Activated CD4-positive, alpha-beta memory T cell treated with anti-CD3 and anti-CD28 coated beads, Interleukin-2, amount 10 ng/mL, durations not matched to agents 7 days and 5 days (primary cell): ENCODE results near the gene MYD88. TPM values are rescaled to one million over a fixed set of nuclear protein-coding genes. Genes with fewer than 3 reads are reported as not detected.

Source experiments
- CTCF ChIA-PET: fragments of 350-600 bp; sonication (Branson Sonifier 250); formaldehyde crosslinking; loops from one replicate; lab custom pipeline; 2021; ENCODE audit warnings: antibody characterized with exemption, inconsistent platforms; lab: Charles Lee
- POLR2A ChIA-PET: fragments of 350-600 bp; sonication (Branson Sonifier 250); formaldehyde crosslinking; loops from one replicate; lab custom pipeline; 2021; ENCODE audit warnings: antibody characterized with exemption; lab: Charles Lee
- DNase-seq: peaks from one replicate; pipeline ENCODE4 v3.0.0-alpha.2; 2020
- H3K27ac Mint-ChIP-seq: one replicate; pipeline ENCODE4 v1.8.0; 2021; ENCODE audit warnings: mild to moderate bottlenecking, mixed read lengths
- H3K27me3 Mint-ChIP-seq: one replicate; pipeline ENCODE4 v1.8.0; 2021; ENCODE audit warnings: mixed read lengths
- H3K36me3 Mint-ChIP-seq: one replicate; pipeline ENCODE4 v1.8.0; 2021; ENCODE audit warnings: low read depth, mixed read lengths
- H3K4me1 Mint-ChIP-seq: one replicate; pipeline ENCODE4 v1.8.0; 2021; ENCODE audit warnings: mixed read lengths
- H3K4me3 Mint-ChIP-seq: one replicate; pipeline ENCODE4 v1.8.0; 2021; ENCODE audit warnings: mild to moderate bottlenecking, mixed read lengths
- H3K9me3 Mint-ChIP-seq: one replicate; pipeline ENCODE4 v1.8.0; 2021; ENCODE audit warnings: mixed read lengths
- total RNA-seq, 2 experiments: library from RNA; stranded (reverse); gene quantifications; one replicate each; pipeline ENCODE4 v1.2.3, GENCODE V29; 2021

The MYD88 gene
- total RNA-seq, 2 experiments from 2014 or later, result 87.9 to 91.3 TPM

DNA sequence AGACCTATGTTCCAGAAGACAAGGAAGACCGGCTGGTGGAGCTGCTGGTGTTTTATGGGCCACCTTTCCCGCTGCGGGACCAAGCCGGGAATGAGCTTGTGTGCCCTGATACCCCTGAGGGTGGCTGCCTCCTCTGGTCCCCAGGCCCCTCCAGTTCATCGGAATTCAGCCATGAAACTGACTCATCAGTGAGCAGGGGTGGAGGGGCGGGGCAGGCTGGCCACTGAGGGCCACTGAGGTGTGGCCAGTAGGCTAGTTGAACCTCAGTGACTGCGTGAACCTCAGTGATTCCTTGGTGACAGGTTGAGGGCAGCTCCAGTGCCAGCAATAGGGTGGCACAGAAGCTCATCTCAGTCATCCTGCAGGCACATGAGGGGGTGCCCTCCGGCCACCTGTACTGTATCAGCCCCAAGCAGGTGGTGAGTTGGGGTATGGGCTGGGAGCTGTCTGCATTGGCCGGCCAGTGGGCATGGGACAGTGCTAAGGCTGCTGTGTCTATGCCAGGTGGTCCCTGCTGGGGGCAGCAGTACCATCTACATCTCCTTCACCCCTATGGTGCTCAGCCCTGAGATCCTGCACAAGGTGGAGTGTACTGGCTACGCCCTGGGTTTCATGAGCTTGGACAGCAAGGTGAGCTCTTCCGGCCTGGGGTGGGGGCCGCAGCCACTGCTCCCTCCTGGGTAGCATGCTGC lies 21.8 kb upstream of the MYD88 start:
- no peak overlapping the region for H3K27ac Mint-ChIP-seq
- POLR2A ChIA-PET, result interaction anchor here (0.6 to 2.2 kb wide), 3 partner anchors 9 to 50 kb away, joined by 3 to 9 read pairs (median 4); partner anchors contain the start of gene ACAA1
- no peaks in the 10 kb centered on the region for H3K9me3 Mint-ChIP-seq
- H3K27me3 Mint-ChIP-seq, result no peaks in the 10 kb centered on the region
- CTCF ChIA-PET, result interaction anchor here (0.8 to 4.6 kb wide), 12 partner anchors 10 to 371 kb away, joined by 3 to 29 read pairs (median 4); partner anchors contain the start of gene XYLB
- peaks cover 17% of the 10 kb centered on the region for H3K36me3 Mint-ChIP-seq
- no peak overlapping the region for H3K4me3 Mint-ChIP-seq
- H3K4me1 Mint-ChIP-seq, result peaks cover 3% of the 10 kb centered on the region
- DNase-seq, result no peak

DNA sequence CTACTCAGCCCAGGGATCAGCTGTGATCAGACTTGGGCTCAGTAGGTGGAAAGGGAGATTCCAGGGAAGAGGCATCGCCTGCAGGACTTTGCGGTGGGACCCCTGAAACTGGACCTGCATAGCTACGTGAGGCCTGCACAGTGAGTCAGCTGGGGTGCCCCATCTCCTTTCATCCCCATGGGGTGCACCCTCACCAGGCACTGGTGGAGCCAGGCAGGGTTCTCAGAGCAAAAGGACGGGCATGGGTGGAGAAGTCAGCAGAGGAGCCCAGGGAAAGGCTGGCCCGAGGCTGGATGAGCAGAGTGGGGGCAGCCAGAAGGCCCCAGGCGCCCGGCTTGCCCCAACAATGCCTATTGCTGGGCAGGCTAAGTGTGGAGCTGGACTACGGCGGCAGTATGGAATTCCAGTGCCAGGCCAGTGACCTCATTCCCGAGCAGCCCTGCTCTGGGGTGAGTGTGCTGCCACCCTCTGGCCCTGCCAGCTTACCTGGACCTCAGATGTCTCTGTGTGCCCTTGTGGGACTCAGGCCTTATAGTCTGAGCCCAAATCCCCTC lies 21.2 kb upstream of the MYD88 start:
- H3K27ac Mint-ChIP-seq, result no peak overlapping the region
- peaks cover 20% of the 10 kb centered on the region for H3K36me3 Mint-ChIP-seq
- no peak overlapping the region for H3K4me3 Mint-ChIP-seq
- ChIA-PET CTCF (interaction anchor here (0.7 to 4.6 kb wide), 13 partner anchors 10 to 370 kb away, joined by 3 to 29 read pairs (median 4); partner anchors contain the start of gene XYLB), POLR2A (interaction anchor here (0.6 to 2.2 kb wide), 3 partner anchors 9 to 55 kb away, joined by 3 to 9 read pairs (median 3); partner anchors contain the start of gene ACAA1)
- DNase-seq, result no peak
- H3K4me1 Mint-ChIP-seq, result peaks cover 3% of the 10 kb centered on the region
- no peaks in the 10 kb centered on the region for H3K9me3 Mint-ChIP-seq
- no peaks in the 10 kb centered on the region for H3K27me3 Mint-ChIP-seq

DNA sequence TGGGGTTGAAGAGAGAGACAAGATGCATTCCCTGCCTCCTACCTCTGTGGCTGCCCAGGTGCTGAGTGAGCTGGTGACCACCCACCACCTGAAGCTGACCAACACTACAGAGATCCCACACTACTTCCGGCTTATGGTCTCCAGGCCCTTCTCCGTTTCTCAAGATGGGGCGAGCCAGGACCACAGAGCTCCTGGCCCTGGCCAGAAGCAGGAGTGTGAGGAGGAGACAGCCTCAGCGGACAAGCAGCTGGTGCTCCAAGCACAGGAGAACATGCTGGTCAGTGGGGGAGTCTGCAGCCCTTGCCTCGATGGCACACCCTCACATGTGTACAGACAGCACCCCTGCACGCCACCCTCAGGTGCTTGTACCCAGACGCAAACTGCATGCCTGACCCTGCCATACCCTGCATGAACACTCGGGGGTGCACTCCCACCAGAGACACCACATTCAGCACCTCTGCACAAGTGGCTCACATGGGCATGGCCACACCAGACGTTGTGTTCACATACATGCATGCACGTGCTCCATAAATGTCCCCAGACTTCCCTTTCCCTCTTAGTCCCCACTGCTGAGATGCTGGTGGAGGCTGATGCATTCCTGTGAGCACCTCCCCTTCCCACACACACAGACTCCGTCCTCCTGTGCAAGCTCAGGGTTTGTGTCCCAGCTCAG lies 20.6 kb upstream of the MYD88 start:
- Mint-ChIP-seq H3K4me1 (peaks cover 3% of the 10 kb centered on the region), H3K9me3 (no peaks in the 10 kb centered on the region), H3K36me3 (peaks cover 27% of the 10 kb centered on the region), H3K27me3 (no peaks in the 10 kb centered on the region), H3K4me3 (no peak overlapping the region), H3K27ac (no peak overlapping the region)
- CTCF ChIA-PET, result interaction anchor here (0.7 to 4.6 kb wide), 12 partner anchors 11 to 362 kb away, joined by 3 to 29 read pairs (median 4); partner anchors contain the start of genes OXSR1 and XYLB
- DNase-seq, result peak; percentile 81
- POLR2A ChIA-PET, result interaction anchor here (0.6 to 2.2 kb wide), 3 partner anchors 19 to 54 kb away, joined by 3 to 9 read pairs (median 3); partner anchors contain the start of genes ACAA1 and OXSR1

DNA sequence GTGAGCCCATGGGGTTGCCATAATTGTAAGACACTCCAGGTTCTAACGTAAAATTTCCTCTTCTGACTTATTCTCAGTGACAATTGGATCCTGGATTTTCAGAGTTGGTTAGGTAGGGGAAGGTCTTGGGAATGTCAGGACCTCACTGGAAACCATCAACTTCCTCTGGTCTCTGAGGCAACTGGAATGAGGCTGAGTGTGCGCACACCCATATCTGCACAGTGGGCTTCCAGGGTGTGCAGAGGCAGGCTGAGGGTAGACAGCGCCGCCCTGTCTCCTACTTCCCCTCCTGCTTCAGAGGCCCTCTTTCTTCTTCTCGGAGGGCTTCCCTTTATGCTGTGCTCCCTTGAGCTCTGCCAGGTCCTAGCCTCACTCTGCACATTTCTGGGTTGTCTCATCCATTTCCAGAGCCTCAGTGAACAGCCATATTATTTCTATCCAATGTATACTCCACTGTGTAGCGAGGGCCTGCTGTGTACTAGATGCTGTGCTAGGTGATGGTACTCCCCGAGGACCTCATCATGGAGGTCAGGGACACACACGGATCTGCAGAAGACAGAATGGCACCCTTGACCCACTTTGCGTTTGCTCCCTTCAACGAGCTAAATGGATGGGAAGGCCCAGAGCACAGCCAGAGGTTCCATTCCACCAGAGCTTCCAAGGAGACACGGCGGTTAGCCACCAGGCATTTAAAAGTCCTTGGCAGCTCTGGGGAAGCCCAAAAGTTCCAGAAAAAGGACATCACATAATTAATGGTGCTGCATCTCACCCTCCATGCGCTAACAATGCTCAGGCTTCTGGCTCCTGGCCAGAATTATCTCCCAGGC lies 19.8 kb upstream of the MYD88 start:
- DNase-seq, result no peak
- no peak overlapping the region for H3K4me3 Mint-ChIP-seq
- H3K9me3 Mint-ChIP-seq, result no peaks in the 10 kb centered on the region
- no peaks in the 10 kb centered on the region for H3K27me3 Mint-ChIP-seq
- H3K36me3 Mint-ChIP-seq, result peaks cover 32% of the 10 kb centered on the region
- peak overlapping the region; percentile 35 for H3K27ac Mint-ChIP-seq
- H3K4me1 Mint-ChIP-seq, result peaks cover 3% of the 10 kb centered on the region
- ChIA-PET POLR2A (interaction anchor here (0.6 to 2.8 kb wide), 3 partner anchors 18 to 47 kb away, joined by 3 to 13 read pairs (median 9); partner anchors contain the start of genes ACAA1, MYD88 and OXSR1), CTCF (interaction anchor here (0.8 to 4.6 kb wide), 11 partner anchors 12 to 361 kb away, joined by 3 to 29 read pairs (median 4); partner anchors contain the start of genes OXSR1 and XYLB)

DNA sequence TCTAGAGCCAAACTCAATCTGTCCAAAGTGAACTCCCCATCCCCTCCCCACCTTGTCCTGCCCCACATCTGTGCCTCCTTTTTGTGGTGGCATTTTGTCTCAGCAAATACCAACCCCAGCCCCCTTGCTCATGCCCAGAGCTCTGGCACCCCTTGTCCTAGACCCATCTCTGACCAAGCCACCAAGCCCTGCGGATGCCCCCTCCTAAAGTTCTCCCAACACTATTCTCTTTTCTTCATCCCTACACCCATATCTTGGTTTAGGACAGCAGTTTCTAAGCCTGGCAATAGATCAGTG lies 19.3 kb upstream of the MYD88 start:
- no peaks in the 10 kb centered on the region for H3K9me3 Mint-ChIP-seq
- H3K4me1 Mint-ChIP-seq, result peaks cover 3% of the 10 kb centered on the region
- peaks cover 33% of the 10 kb centered on the region for H3K36me3 Mint-ChIP-seq
- ChIA-PET POLR2A (interaction anchor here (1.9 to 2.8 kb wide), 2 partner anchors 18 to 45 kb away, joined by 5 to 13 read pairs; partner anchors contain the start of genes ACAA1 and MYD88), CTCF (interaction anchor here (0.8 to 4.6 kb wide), 7 partner anchors 21 to 360 kb away, joined by 3 to 29 read pairs (median 4); partner anchors contain the start of genes OXSR1 and XYLB)
- H3K27me3 Mint-ChIP-seq, result no peaks in the 10 kb centered on the region
- no peak for DNase-seq
- H3K4me3 Mint-ChIP-seq, result no peak overlapping the region
- peak overlapping the region; percentile 35 for H3K27ac Mint-ChIP-seq

DNA sequence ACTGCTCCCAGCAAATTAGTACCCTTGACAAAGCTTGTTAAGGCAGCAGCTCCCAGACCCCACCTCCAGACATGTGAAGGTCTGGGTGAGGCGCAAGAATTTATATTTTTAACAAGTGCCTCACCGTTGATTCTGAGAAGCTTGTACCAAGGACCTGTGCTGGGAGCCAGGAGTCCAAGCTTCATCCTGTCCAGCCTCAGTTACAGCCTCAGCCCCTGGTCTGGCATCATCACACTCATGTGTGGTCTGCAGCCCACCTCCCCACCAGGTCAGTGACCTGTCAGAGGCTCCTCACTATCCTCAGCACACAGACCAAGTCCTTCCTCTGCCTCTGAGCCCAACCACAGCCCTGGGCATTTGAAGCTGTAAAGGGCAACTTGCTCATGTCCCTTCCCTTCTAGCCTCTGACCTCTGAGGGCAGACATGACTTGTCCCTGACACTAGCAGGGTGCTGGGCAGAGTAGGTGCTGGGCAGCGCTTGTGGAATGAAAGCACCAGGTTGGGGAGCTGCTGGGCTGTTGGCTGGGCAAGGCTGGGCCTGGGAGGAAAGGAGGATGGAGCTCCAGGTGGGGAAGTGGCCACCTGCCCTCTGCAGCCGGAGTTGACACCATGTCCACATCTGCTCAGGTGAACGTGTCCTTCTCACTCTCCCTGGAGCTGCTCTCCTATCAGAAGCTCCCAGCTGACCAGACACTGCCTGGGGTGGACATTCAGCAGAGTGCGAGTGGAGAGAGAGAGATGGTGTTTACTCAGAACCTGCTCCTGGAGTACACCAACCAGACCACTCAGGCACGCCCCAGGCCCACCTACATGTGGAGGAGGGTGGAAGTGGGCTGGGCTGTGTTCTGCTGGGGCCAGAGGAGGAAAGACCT lies 18.4 kb upstream of the MYD88 start:
- Mint-ChIP-seq H3K27ac (no peak overlapping the region), H3K36me3 (peaks cover 41% of the 10 kb centered on the region), H3K27me3 (no peaks in the 10 kb centered on the region), H3K4me1 (peaks cover 3% of the 10 kb centered on the region), H3K9me3 (no peaks in the 10 kb centered on the region), H3K4me3 (no peak overlapping the region)
- ChIA-PET CTCF (interaction anchor here (1.2 to 4.6 kb wide), 4 partner anchors 178 to 359 kb away, joined by 4 to 29 read pairs (median 20); partner anchors contain the start of gene XYLB), POLR2A (interaction anchor here (0.7 to 2.8 kb wide), 3 partner anchors 18 to 45 kb away, joined by 3 to 13 read pairs (median 5); partner anchors contain the start of genes ACAA1 and MYD88)
- DNase-seq, result no peak

DNA sequence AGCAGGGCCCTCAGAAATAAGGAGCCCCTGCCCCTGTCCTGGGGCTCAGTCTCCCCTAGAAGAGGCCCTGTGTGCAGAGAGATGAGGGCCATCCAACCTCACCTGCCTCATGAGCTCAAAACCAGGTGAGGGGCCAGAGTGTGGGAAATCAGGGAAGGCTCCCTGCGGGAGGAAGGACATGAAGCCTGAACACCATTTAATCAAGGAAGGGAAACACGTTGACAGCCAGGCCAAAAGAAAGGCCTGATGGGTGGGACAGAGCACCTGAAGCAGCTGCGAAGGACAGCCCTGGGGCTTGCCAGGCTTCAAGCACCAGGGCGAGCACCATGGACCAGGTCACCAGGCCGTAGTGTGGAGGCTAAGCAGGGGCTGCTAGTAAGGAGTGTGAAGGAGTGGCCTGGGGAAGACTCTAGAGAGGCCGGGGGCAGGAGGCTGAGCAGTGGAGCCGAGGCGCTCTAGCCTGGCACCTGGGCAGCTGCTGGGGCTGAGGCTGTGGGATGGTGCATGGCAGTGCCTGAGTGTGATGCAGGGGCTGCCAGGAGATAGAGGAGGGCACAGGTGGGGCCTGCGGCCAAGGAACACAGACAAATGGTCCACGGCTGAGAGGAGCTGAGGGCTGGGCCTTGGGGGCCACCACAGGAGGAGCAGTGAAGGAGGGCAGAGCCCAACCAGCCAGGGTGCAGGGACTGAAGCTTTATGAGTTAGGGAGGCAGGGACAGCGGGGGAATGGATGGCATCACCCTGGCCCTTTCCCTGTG lies 17.6 kb upstream of the MYD88 start:
- Mint-ChIP-seq H3K27ac (no peak overlapping the region), H3K9me3 (no peaks in the 10 kb centered on the region), H3K4me1 (peaks cover 3% of the 10 kb centered on the region), H3K36me3 (peaks cover 49% of the 10 kb centered on the region), H3K27me3 (no peaks in the 10 kb centered on the region), H3K4me3 (no peak overlapping the region)
- CTCF ChIA-PET, result interaction anchor here (0.7 to 4.2 kb wide), 2 partner anchors 50 to 225 kb away, joined by 3 to 29 read pairs; partner anchors contain the start of gene XYLB
- no peak for DNase-seq
- POLR2A ChIA-PET, result interaction anchor here (1.9 to 2.8 kb wide), 2 partner anchors 17 to 44 kb away, joined by 5 to 13 read pairs; partner anchors contain the start of genes ACAA1 and MYD88

DNA sequence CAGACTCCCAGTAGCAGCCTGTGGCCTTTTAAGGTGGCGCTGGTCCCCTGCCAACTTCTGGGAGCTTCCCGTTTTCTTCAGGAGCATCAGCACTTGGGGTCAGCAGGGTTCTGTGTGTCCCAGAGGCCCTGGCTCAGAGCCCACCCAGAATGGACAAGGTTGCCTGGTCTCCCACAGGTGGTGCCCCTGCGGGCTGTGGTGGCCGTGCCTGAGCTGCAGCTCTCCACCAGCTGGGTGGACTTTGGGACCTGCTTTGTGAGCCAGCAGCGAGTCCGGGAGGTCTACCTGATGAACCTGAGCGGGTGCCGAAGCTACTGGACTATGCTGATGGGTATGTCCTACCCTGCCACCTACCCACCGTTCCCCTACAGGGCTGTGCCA lies 17.0 kb upstream of the MYD88 start:
- DNase-seq, result no peak
- no peaks in the 10 kb centered on the region for H3K9me3 Mint-ChIP-seq
- no peak overlapping the region for H3K4me3 Mint-ChIP-seq
- H3K36me3 Mint-ChIP-seq, result peaks cover 53% of the 10 kb centered on the region
- ChIA-PET POLR2A (interaction anchor here (2.8 kb wide), 1 partner anchor 16 kb away, joined by 13 read pairs; the partner anchor contains the start of genes ACAA1 and MYD88), CTCF (interaction anchor here (0.7 kb wide), 1 partner anchor 49 kb away, joined by 3 read pairs; no protein-coding TSS in a partner anchor)
- no peaks in the 10 kb centered on the region for H3K27me3 Mint-ChIP-seq
- H3K27ac Mint-ChIP-seq, result no peak overlapping the region
- peaks cover 3% of the 10 kb centered on the region for H3K4me1 Mint-ChIP-seq

DNA sequence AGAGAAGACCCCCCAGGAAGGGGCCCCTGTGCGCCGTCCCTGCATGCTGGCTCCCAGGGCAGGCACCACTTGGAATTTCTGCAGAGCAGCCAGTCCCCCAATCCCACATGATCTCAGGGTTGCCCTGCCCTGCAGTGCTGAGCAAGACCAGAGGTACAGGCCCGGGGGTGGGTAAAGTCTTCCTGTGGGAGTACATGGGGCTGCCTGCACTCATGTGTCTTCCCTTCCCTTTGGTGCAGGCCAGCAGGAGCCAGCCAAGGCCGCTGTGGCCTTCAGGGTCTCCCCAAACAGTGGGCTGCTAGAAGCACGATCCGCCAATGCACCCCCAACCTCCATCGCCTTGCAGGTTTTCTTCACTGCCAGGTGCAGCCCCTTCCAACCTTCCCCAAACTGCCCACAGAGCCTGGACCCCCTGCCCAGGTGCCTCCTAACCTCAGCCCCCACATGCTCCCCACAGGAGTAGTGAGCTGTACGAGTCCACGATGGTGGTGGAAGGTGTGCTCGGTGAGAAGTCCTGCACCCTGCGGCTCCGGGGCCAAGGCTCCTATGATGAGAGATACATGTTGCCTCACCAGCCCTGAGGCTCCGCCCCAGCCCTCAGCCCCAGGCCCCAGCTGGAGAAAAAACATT lies 16.5 kb upstream of the MYD88 start:
- CTCF ChIA-PET, result no interaction called here
- POLR2A ChIA-PET, result no interaction called here
- no peak overlapping the region for H3K27ac Mint-ChIP-seq
- peaks cover 3% of the 10 kb centered on the region for H3K4me1 Mint-ChIP-seq
- no peak overlapping the region for H3K4me3 Mint-ChIP-seq
- H3K27me3 Mint-ChIP-seq, result no peaks in the 10 kb centered on the region
- H3K36me3 Mint-ChIP-seq, result peaks cover 58% of the 10 kb centered on the region
- DNase-seq, result no peak
- no peaks in the 10 kb centered on the region for H3K9me3 Mint-ChIP-seq

DNA sequence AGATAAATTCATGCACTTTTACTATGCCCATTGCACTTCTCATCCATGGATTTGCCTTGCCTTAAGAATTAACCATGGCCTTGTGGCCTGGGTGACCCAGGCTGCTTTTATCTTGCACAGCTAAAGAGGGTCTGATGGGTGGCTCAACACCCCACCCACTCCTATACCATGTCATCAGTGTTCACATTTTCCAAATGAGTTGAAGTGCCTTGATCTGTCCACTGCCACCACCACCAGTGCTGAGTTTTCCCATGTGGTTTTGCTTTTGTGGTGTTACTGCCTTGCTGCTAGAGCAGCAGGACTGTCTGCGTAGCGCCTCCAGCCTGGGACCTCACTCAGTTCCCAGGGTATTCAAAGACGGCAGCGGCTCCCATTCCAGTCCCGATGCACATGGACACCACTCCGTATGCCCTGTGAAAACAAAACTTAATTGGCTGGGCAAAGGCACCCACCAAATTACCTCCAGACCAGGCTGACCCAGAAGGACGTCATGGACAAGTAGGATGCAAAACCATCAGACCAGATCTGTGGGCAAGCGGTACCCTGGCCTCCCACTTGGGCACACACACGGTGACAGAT lies 15.7 kb upstream of the MYD88 start:
- ChIA-PET POLR2A (no interaction called here), CTCF (no interaction called here)
- no peak overlapping the region for H3K27ac Mint-ChIP-seq
- peaks cover 66% of the 10 kb centered on the region for H3K36me3 Mint-ChIP-seq
- H3K4me1 Mint-ChIP-seq, result peaks cover 3% of the 10 kb centered on the region
- DNase-seq, result no peak
- H3K9me3 Mint-ChIP-seq, result no peaks in the 10 kb centered on the region
- H3K27me3 Mint-ChIP-seq, result no peaks in the 10 kb centered on the region
- no peak overlapping the region for H3K4me3 Mint-ChIP-seq
